ENCODE results near the gene WDR43.

The WDR43 gene

DNA sequence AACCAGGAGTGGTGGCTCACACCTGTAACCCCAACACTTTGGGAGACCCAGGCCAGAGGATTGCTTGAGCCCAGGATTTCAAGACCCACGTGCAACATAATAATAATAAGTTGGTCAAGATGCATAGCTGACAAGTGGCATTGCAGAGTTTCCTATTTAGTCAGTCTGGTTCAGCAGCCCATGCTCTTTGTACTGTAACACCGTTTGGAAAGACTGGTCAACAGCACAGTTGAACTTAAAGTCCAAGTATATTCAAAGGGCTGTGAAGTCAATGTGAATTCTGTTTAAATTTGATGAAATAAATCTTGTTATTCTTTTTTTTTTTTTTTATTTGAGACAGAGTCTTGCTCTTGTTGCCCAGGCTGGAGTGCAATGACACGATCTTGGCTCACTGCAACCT, 22.8 kb upstream of the WDR43 start:
- DNase-seq (ENCODE audit: insufficient read length, low spot score) (no peak), FAIRE-seq (no peak)
- TF ChIP-seq, protein P1, sequence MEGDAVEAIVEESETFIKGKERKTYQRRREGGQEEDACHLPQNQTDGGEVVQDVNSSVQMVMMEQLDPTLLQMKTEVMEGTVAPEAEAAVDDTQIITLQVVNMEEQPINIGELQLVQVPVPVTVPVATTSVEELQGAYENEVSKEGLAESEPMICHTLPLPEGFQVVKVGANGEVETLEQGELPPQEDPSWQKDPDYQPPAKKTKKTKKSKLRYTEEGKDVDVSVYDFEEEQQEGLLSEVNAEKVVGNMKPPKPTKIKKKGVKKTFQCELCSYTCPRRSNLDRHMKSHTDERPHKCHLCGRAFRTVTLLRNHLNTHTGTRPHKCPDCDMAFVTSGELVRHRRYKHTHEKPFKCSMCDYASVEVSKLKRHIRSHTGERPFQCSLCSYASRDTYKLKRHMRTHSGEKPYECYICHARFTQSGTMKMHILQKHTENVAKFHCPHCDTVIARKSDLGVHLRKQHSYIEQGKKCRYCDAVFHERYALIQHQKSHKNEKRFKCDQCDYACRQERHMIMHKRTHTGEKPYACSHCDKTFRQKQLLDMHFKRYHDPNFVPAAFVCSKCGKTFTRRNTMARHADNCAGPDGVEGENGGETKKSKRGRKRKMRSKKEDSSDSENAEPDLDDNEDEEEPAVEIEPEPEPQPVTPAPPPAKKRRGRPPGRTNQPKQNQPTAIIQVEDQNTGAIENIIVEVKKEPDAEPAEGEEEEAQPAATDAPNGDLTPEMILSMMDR (IDR thresholded peaks at IDR 0.05; ENCODE audit: insufficient read depth, missing control alignments), result no peak

DNA sequence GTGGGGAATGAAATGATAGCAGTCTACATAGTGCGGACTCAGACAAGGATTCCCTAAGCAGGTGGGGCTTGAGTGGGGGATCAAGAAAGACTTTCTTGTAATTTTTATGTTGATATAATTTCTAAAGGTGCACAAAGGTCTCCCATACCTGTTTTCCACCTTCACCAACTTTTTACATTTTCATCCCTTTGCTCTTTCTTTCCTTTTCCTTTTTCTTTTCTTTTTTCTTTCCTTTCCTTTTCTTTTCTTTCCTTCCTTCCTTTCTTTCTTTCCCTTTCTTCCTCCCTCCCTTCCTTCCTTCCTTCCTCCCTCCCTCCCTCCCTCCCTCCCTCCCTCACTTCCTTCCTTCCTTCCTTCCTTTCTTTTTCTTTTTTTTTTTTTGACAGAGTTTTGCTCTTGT, 14.3 kb upstream of the WDR43 start:
- TF ChIP-seq, protein P1 (IDR thresholded peaks at IDR 0.05; ENCODE audit: insufficient read depth, missing control alignments), result no peak
- DNase-seq (ENCODE audit: insufficient read length, low spot score), result no peak
- FAIRE-seq, result no peak

DNA sequence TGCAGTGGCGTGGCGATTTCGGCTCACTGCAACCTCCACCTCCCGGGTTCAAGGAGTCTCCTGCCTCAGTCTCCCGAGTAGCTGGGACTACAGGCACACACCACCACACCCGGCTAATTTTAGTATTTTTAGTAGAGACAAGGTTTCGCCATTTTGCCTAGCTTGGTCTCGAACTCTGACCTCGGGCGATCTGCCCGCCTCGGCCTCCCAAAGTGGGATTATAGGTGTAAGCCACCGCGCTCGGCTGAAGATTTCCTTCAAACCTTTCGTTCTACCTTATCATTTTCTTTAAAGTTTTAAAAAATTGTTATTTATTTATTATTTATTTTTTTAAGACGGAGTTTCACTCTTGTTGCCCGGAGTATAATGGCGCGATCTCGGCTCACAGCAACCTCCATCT, 979 bp upstream of the WDR43 start:
- DNase-seq (ENCODE audit: insufficient read length, low spot score), result no peak
- TF ChIP-seq, protein P1 (IDR thresholded peaks at IDR 0.05; ENCODE audit: insufficient read depth, missing control alignments), result no peak
- no peak for FAIRE-seq

DNA sequence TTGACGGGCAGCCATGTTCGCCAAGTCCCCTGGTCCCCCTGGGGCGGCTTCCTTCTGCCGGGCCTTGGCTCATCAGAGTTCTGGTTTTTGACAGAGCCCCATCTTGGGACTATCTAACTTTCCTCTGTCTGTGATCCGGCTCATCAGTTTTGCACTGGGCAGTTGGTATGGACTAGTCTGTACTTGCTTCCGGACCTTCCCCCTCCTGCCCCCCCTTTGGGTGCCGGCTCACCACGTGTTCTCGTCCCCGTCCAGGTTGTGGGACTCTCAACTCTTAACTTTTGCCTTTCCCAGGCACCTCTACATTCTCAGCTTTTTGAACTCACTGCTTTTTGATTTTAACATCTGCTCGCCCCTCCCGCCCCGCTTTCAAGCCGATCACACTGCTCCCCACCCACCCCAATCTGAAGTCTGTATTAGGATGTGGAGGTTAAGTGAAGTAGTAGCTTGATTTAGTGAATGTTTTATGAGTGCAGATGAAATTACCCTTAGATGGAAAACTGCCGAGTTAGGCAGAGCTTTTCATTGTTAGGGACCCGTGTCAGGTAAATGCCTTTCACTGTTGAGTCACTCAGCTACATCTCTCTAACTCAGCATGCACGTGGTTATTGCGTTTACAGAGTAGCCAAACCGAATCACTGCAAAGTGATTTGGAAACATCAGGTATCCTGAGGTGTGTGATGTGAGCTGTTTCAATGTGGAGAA, 874 bp downstream of the WDR43 start:
- TF ChIP-seq, protein P1 (IDR thresholded peaks at IDR 0.05; ENCODE audit: insufficient read depth, missing control alignments), result no peak
- DNase-seq (ENCODE audit: insufficient read length, low spot score) (no peak), FAIRE-seq (no peak)

DNA sequence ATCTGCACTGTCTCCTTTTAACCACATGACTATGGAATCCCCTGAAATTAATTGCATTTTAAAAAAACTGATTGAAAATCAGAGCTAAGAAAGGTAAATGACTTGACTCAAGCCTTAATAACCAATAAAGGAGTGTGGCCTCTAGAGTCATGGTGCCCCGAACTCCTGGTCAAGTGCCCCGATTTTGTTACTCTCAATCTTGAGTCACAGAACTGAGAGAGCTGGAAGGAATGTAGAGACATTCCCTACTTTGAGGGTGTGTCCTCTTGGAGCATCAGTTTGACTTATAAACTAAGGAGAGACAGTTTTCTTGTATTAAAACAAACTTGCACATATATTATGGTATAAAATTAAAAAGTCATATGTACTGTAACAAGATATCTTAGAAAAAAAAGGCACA, 2.4 kb downstream of the WDR43 start:
- FAIRE-seq (no peak), DNase-seq (ENCODE audit: insufficient read length, low spot score) (no peak)
- TF ChIP-seq, protein P1 (IDR thresholded peaks at IDR 0.05; ENCODE audit: insufficient read depth, missing control alignments), result no peak

DNA sequence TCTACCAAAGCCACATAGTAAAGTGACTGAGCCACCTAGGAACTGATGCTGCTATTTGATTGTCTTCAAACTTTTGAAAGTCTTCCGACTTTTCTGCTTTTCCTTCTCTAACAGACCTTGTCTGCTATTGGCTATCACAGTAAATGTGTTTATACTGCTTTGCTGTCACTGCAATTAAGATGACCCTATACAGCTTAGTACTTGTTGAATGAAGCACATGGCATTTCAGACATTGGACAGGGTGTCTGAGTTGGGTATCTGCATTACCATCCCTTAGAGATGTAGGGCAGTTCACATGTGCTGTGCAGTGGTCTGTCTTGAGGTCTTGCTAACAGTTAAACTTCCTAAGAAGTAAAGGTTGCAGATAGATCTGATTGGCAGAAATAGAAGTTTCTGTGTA, 3.6 kb downstream of the WDR43 start:
- FAIRE-seq, result no peak
- TF ChIP-seq, protein P1 (IDR thresholded peaks at IDR 0.05; ENCODE audit: insufficient read depth, missing control alignments), result no peak
- DNase-seq (ENCODE audit: insufficient read length, low spot score), result no peak

DNA sequence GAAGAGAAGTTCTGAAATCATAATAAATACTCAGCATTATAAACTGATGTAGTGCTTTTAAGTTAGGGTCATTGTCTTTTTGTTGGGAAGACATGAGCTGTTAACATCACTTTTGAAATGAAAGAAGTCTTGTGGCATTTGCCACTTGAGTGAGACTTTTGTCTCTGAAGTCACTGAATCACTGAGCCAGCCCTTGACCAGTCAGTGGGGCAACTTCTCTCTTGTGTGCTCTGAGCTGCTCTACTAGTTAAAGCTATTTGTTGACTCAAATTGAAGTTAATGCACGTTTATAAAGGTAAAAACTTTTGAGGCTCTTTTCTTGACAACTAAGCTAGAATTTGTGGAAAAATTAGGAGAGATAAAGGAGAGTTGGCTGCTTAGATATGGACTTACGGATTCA, 6.7 kb downstream of the WDR43 start:
- DNase-seq (ENCODE audit: insufficient read length, low spot score) (no peak), FAIRE-seq (no peak)
- TF ChIP-seq, protein P1 (IDR thresholded peaks at IDR 0.05; ENCODE audit: insufficient read depth, missing control alignments), result no peak

Measured in D721Med (cell line).